MM.1S (cell line): ENCODE measurements around the gene FBP1.

Experiments
- DNase-seq: peaks from one replicate; pipeline ENCODE4 v3.0.0-alpha.2; 2015
- H2AFZ ChIP-seq: fragments of 300-600 bp; sonication (generic); 2 replicates; pipeline ENCODE4 v1.6.0; 2016; ENCODE audit warnings: antibody characterized with exemption, low read length
- H3F3A ChIP-seq: fragments of 300-600 bp; sonication (generic); 2 replicates; pipeline ENCODE4 v1.6.1; 2016; ENCODE audit warnings: mild to moderate bottlenecking, antibody characterized with exemption, low read length, moderate library complexity, mixed read lengths; ENCODE audit not compliant: insufficient read depth
- H3K27ac ChIP-seq: fragments of 300-600 bp; sonication (generic); 2 replicates; pipeline ENCODE4 v1.5.1; 2016; ENCODE audit warnings: mild to moderate bottlenecking, low read length
- H3K27me3 ChIP-seq: fragments of 300-600 bp; sonication (generic); replicated peaks from 2 replicates; pipeline ENCODE4 v1.6.0; 2016; ENCODE audit warnings: low read length; ENCODE audit not compliant: insufficient read depth
- H3K36me3 ChIP-seq: fragments of 300-600 bp; sonication (generic); replicated peaks from 2 replicates; pipeline ENCODE4 v1.6.1; 2016; ENCODE audit warnings: mild to moderate bottlenecking, low read length, mixed read lengths; ENCODE audit not compliant: insufficient read depth
- H3K4me1 ChIP-seq: fragments of 300-600 bp; sonication (generic); 2 replicates; pipeline ENCODE4 v1.6.1; 2016; ENCODE audit warnings: low read length, mixed read lengths
- H3K4me2 ChIP-seq: fragments of 300-600 bp; sonication (generic); 2 replicates; pipeline ENCODE4 v1.6.0; 2016; ENCODE audit warnings: low read depth, low read length
- H3K4me3 ChIP-seq: fragments of 300-600 bp; sonication (generic); 2 replicates; pipeline ENCODE4 v1.5.1; 2016; ENCODE audit warnings: low read length, mixed read lengths
- H3K79me2 ChIP-seq: fragments of 300-600 bp; sonication (generic); 2 replicates; pipeline ENCODE4 v1.6.1; 2016; ENCODE audit warnings: mixed run types, low read length, mixed read lengths
- H3K9ac ChIP-seq: fragments of 300-600 bp; sonication (generic); 2 replicates; pipeline ENCODE4 v1.6.1; 2016; ENCODE audit warnings: low read length, mixed read lengths
- H3K9me2 ChIP-seq: fragments of 300-600 bp; sonication (generic); replicated peaks from 2 replicates; pipeline ENCODE4 v1.6.1; 2016; ENCODE audit warnings: mild to moderate bottlenecking, low read length, mixed read lengths; ENCODE audit not compliant: insufficient read depth
- H3K9me3 ChIP-seq: fragments of 300-600 bp; sonication (generic); replicated peaks from 2 replicates; pipeline ENCODE4 v1.6.1; 2016; ENCODE audit warnings: mild to moderate bottlenecking, low read length, mixed read lengths; ENCODE audit not compliant: insufficient read depth
- H4K20me1 ChIP-seq: fragments of 300-600 bp; sonication (generic); 2 replicates; pipeline ENCODE4 v1.6.1; 2016; ENCODE audit warnings: mild to moderate bottlenecking, low read length, moderate library complexity, mixed read lengths; ENCODE audit not compliant: insufficient read depth
- CTCF ChIP-seq: fragments of 300-600 bp; sonication (generic); IDR thresholded peaks from 2 replicates; pipeline ENCODE4 v1.5.1; 2016; ENCODE audit warnings: antibody characterized with exemption, low read length, mixed read lengths
- EZH2 ChIP-seq: fragments of 300-600 bp; sonication (generic); optimal IDR thresholded peaks from 2 replicates; pipeline ENCODE3; 2017; ENCODE audit warnings: low read depth, mild to moderate bottlenecking, antibody characterized with exemption, low read length, mixed read lengths
- EZH2phosphoT487 ChIP-seq: fragments of 300-600 bp; sonication (generic); IDR thresholded peaks from 2 replicates; pipeline ENCODE4 v1.6.1; 2018; ENCODE audit warnings: antibody characterized with exemption, low read length

FBP1 gene

GRCh38 chr9:94600715-94601114 lies 38.6 kb downstream of the FBP1 start:
- Histone ChIP-seq H3K9me3 (no peaks in the 10 kb centered on the region), H3F3A (peaks cover 10% of the 10 kb centered on the region; the same call in 1 of the 2 replicates), H4K20me1 (no peaks in the 10 kb centered on the region), H3K79me2 (no peaks in the 10 kb centered on the region), H3K27me3 (no peaks in the 10 kb centered on the region), H3K4me3 (no peak overlapping the region), H3K36me3 (no peaks in the 10 kb centered on the region), H2AFZ (no peak overlapping the region), H3K9ac (no peak overlapping the region), H3K4me1 (peaks cover 16% of the 10 kb centered on the region), H3K4me2 (no peak overlapping the region), H3K27ac (no peak overlapping the region), H3K9me2 (no peaks in the 10 kb centered on the region)
- DNase-seq, result no peak
- no peak for TF ChIP-seq EZH2phosphoT487
- TF ChIP-seq EZH2, result no peak
- no peak for TF ChIP-seq CTCF

- Histone ChIP-seq H4K20me1 (no peaks in the 10 kb centered on the region), H3K4me1 (peaks cover 16% of the 10 kb centered on the region), H3K9me2 (no peaks in the 10 kb centered on the region), H3K27me3 (no peaks in the 10 kb centered on the region), H3K4me3 (no peak overlapping the region), H3K27ac (no peak overlapping the region), H3F3A (peaks cover 10% of the 10 kb centered on the region; the same call in 1 of the 2 replicates), H3K9me3 (no peaks in the 10 kb centered on the region), H3K4me2 (no peak overlapping the region), H2AFZ (no peak overlapping the region), H3K36me3 (no peaks in the 10 kb centered on the region), H3K79me2 (no peaks in the 10 kb centered on the region), H3K9ac (no peak overlapping the region)
- no peak for DNase-seq
- TF ChIP-seq EZH2phosphoT487 (no peak), CTCF (no peak), EZH2 (no peak)
Measured at GRCh38 chr9:94600258-94600657, 39.1 kb downstream of the FBP1 start.

- H3F3A ChIP-seq, result peaks cover 8% of the 10 kb centered on the region; the same call in 1 of the 2 replicates
Measured at GRCh38 chr9:94599102-94599501, 40.2 kb downstream of the FBP1 start.

More at GRCh38 chr9:94599102-94599501, 40.2 kb downstream of the FBP1 start:
- Histone ChIP-seq H3K9me2 (no peaks in the 10 kb centered on the region), H3K4me2 (no peak overlapping the region), H3K4me1 (peaks cover 9% of the 10 kb centered on the region), H3K27me3 (no peaks in the 10 kb centered on the region), H3K36me3 (no peaks in the 10 kb centered on the region), H3K79me2 (no peaks in the 10 kb centered on the region), H3K27ac (no peak overlapping the region), H3K9ac (no peak overlapping the region), H2AFZ (no peak overlapping the region), H3K4me3 (no peak overlapping the region), H3K9me3 (no peaks in the 10 kb centered on the region), H4K20me1 (no peaks in the 10 kb centered on the region)
- no peak for DNase-seq
- TF ChIP-seq EZH2, result no peak
- no peak for TF ChIP-seq EZH2phosphoT487
- TF ChIP-seq CTCF, result no peak
